OCI-LY1 (cell line): ENCODE results near the gene MTX3.

Experiments used
- H2AFZ ChIP-seq: fragments of 200-600 bp; sonication (generic), shearing (Covaris generic); 2 replicates; pipeline ENCODE4 v1.6.0; 2014; ENCODE audit warnings: antibody characterized with exemption, mild to moderate bottlenecking, low read length
- H3F3A ChIP-seq: fragments of 200-600 bp; sonication (generic), shearing (Covaris generic); 2 replicates; pipeline ENCODE4 v1.6.0; 2014; ENCODE audit warnings: mild to moderate bottlenecking, antibody characterized with exemption, low read length, moderate library complexity; ENCODE audit not compliant: insufficient read depth
- H3K27ac ChIP-seq: fragments of 200-600 bp; sonication (generic); 2 replicates; pipeline ENCODE4 v1.5.1; 2014; ENCODE audit warnings: low read length, mixed run types, mild to moderate bottlenecking, low read depth; ENCODE audit not compliant: poor library complexity, severe bottlenecking
- H3K27me3 ChIP-seq: fragments of 200-600 bp; sonication (generic); 2 replicates; pipeline ENCODE4 v1.6.0; 2014; ENCODE audit warnings: antibody characterized with exemption, mild to moderate bottlenecking, low read length, moderate library complexity; ENCODE audit not compliant: insufficient read depth
- H3K36me3 ChIP-seq: fragments of 200-600 bp; sonication (generic); 2 replicates; pipeline ENCODE4 v1.6.1; 2014; ENCODE audit warnings: mild to moderate bottlenecking, antibody characterized with exemption, low read length, moderate library complexity, mixed read lengths; ENCODE audit not compliant: insufficient read depth
- H3K4me1 ChIP-seq: fragments of 200-600 bp; sonication (generic); 2 replicates; pipeline ENCODE4 v1.5.1; 2014; ENCODE audit warnings: mild to moderate bottlenecking, low read length, moderate library complexity; ENCODE audit not compliant: insufficient read depth, severe bottlenecking
- H3K4me2 ChIP-seq: fragments of 200-600 bp; sonication (generic), shearing (Covaris generic); 2 replicates; pipeline ENCODE4 v1.6.1; 2014; ENCODE audit warnings: low read length
- H3K4me3 ChIP-seq: fragments of 200-600 bp; sonication (generic); 2 replicates; pipeline ENCODE4 v1.5.1; 2014; ENCODE audit warnings: low read length, low read depth, mild to moderate bottlenecking, mixed read lengths; ENCODE audit not compliant: poor library complexity, severe bottlenecking
- H3K79me2 ChIP-seq: fragments of 200-600 bp; shearing (Covaris generic); 2 replicates; pipeline ENCODE4 v1.6.1; 2016; ENCODE audit warnings: mixed run types, low read length, mixed read lengths; ENCODE audit not compliant: insufficient read depth
- H3K9ac ChIP-seq: fragments of 200-600 bp; sonication (generic), shearing (Covaris generic); 2 replicates; pipeline ENCODE4 v1.6.1; 2014; ENCODE audit warnings: mild to moderate bottlenecking, low read length, mixed read lengths
- H3K9me2 ChIP-seq: fragments of 200-600 bp; sonication (generic), shearing (Covaris generic); 2 replicates; pipeline ENCODE4 v1.6.1; 2014; ENCODE audit warnings: low read depth, mild to moderate bottlenecking, low read length, mixed read lengths
- H3K9me3 ChIP-seq: fragments of 200-600 bp; shearing (Covaris generic); 2 replicates; pipeline ENCODE4 v1.6.1; 2014; ENCODE audit warnings: low read length, mixed read lengths
- H4K20me1 ChIP-seq: fragments of 200-600 bp; sonication (generic), shearing (Covaris generic); 2 replicates; pipeline ENCODE4 v1.6.0; 2016; ENCODE audit warnings: mild to moderate bottlenecking, low read length; ENCODE audit not compliant: insufficient read depth
- EZH2 ChIP-seq: fragments of 200-600 bp; sonication (generic), shearing (Covaris generic); IDR thresholded peaks from 2 replicates; pipeline ENCODE4 v1.8.0; 2017; ENCODE audit warnings: borderline replicate concordance, mixed run types, mild to moderate bottlenecking, antibody characterized with exemption, low read length, moderate library complexity, mixed read lengths
- TF ChIP-seq, protein P1 (sequence below): fragments of 200-600 bp; sonication (generic), shearing (Covaris generic); IDR thresholded peaks from 2 replicates; pipeline ENCODE4 v1.5.1; 2017; ENCODE audit warnings: mild to moderate bottlenecking, antibody characterized with exemption, low read length, moderate library complexity, mixed read lengths

MTX3 gene

GRCh38 chr5:79992891-79993657, 2.0 kb upstream of the MTX3 start:
- H3K79me2 ChIP-seq: no peaks in the 10 kb centered on the region
- H3K27ac ChIP-seq: no peak overlapping the region
- H2AFZ ChIP-seq: no peak overlapping the region
- H3K4me2 ChIP-seq: no peak overlapping the region
- peaks cover 11% of the 10 kb centered on the region for H3K4me1 ChIP-seq
- H3K4me3 ChIP-seq: no peak overlapping the region
- H4K20me1 ChIP-seq: no peaks in the 10 kb centered on the region
- H3K9ac ChIP-seq: no peak overlapping the region
- no peaks in the 10 kb centered on the region for H3F3A ChIP-seq
- no peaks in the 10 kb centered on the region for H3K9me3 ChIP-seq
- no peaks in the 10 kb centered on the region for H3K27me3 ChIP-seq
- H3K36me3 ChIP-seq: peaks cover 4% of the 10 kb centered on the region; the same call in 1 of the 2 replicates
- TF ChIP-seq, protein P1, sequence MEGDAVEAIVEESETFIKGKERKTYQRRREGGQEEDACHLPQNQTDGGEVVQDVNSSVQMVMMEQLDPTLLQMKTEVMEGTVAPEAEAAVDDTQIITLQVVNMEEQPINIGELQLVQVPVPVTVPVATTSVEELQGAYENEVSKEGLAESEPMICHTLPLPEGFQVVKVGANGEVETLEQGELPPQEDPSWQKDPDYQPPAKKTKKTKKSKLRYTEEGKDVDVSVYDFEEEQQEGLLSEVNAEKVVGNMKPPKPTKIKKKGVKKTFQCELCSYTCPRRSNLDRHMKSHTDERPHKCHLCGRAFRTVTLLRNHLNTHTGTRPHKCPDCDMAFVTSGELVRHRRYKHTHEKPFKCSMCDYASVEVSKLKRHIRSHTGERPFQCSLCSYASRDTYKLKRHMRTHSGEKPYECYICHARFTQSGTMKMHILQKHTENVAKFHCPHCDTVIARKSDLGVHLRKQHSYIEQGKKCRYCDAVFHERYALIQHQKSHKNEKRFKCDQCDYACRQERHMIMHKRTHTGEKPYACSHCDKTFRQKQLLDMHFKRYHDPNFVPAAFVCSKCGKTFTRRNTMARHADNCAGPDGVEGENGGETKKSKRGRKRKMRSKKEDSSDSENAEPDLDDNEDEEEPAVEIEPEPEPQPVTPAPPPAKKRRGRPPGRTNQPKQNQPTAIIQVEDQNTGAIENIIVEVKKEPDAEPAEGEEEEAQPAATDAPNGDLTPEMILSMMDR: no peak
- TF ChIP-seq EZH2: no peak
- H3K9me2 ChIP-seq: no peaks in the 10 kb centered on the region

- Histone ChIP-seq H3K4me1 (peaks cover 11% of the 10 kb centered on the region), H4K20me1 (no peaks in the 10 kb centered on the region), H3F3A (no peaks in the 10 kb centered on the region), H3K9ac (peak overlapping the region; percentile 77), H3K4me2 (peak overlapping the region; percentile 76), H3K79me2 (no peaks in the 10 kb centered on the region), H3K36me3 (peaks cover 4% of the 10 kb centered on the region; the same call in 1 of the 2 replicates), H3K27ac (no peak overlapping the region), H3K9me3 (no peaks in the 10 kb centered on the region), H2AFZ (no peak overlapping the region), H3K9me2 (no peaks in the 10 kb centered on the region), H3K27me3 (no peaks in the 10 kb centered on the region), H3K4me3 (peak overlapping the region; percentile 77)
- TF ChIP-seq, protein P1: no peak
- no peak for TF ChIP-seq EZH2
Observed at GRCh38 chr5:79990205-79990597, 861 bp downstream of the MTX3 start.

GRCh38 chr5:79986260-79986659, 4.8 kb downstream of the MTX3 start:
- no peak overlapping the region for H3K27ac ChIP-seq
- H3K4me2 ChIP-seq: no peak overlapping the region
- no peaks in the 10 kb centered on the region for H4K20me1 ChIP-seq
- H3K9me3 ChIP-seq: no peaks in the 10 kb centered on the region
- H3K36me3 ChIP-seq: peaks cover 16% of the 10 kb centered on the region
- H3K9ac ChIP-seq: no peak overlapping the region
- TF ChIP-seq, protein P1: no peak
- TF ChIP-seq EZH2: no peak
- no peak overlapping the region for H2AFZ ChIP-seq
- H3F3A ChIP-seq: no peaks in the 10 kb centered on the region
- no peaks in the 10 kb centered on the region for H3K27me3 ChIP-seq
- H3K4me1 ChIP-seq: peaks cover 7% of the 10 kb centered on the region
- no peak overlapping the region for H3K4me3 ChIP-seq
- H3K9me2 ChIP-seq: no peaks in the 10 kb centered on the region
- no peaks in the 10 kb centered on the region for H3K79me2 ChIP-seq
